Peyer's patch (tissue), 4 donors: Measurements from ENCODE around the gene WWOX. TPM values are rescaled to one million over a fixed set of nuclear protein-coding genes. Genes with fewer than 3 reads are reported as not detected.

Experiments used
- DNase-seq, 3 donors: peaks; one replicate each; pipeline ENCODE4 v3.0.0-alpha.2; 2017 to 2019
- H3K27ac ChIP-seq, 4 donors: fragments of 200-600 bp; sonication (generic); one replicate each; pipeline ENCODE4 v1.5.1; 2016 to 2019
- H3K27me3 ChIP-seq, 2 donors: fragments of 200-600 bp; sonication (generic); one replicate each; pipeline ENCODE4 v1.5.1; 2019
- H3K36me3 ChIP-seq, 3 donors: fragments of 200-600 bp; sonication (generic); one replicate each; pipeline ENCODE4 v1.5.1; 2016 to 2019
- H3K4me1 ChIP-seq, 4 donors: fragments of 200-600 bp; sonication (generic); one replicate each; pipeline ENCODE4 v1.5.1; 2016 to 2019
- H3K4me3 ChIP-seq, 4 donors: fragments of 200-600 bp; sonication (generic); 1 replicate in 3 of 4; 2 replicates in 1 of 4; pipeline ENCODE4 v1.5.1; 2016 to 2019; ENCODE audit warnings: mild to moderate bottlenecking in 1 of 4
- H3K9me3 ChIP-seq, 4 donors: fragments of 200-600 bp; sonication (generic); one replicate each; pipeline ENCODE4 v1.5.1; 2016 to 2019; ENCODE audit warnings: mild to moderate bottlenecking in 1 of 4
- POLR2A ChIP-seq, 2 donors: fragments of 450-650 bp; IDR thresholded peaks; one replicate each; pipeline ENCODE4 v1.5.1; 2017; ENCODE audit warnings: antibody characterized with exemption in 2 of 2, mild to moderate bottlenecking in 2 of 2, moderate library complexity in 2 of 2
- total RNA-seq, 4 donors: library from RNA; depleted of rRNA; stranded (reverse); fragments of >200 nt; gene quantifications; one replicate each; pipeline ENCODE4 v1.1.0, GENCODE V29; 2016
- TF ChIP-seq, protein P1 (sequence below), 6 experiments: fragments of 450-650 bp in 4 of 6; fragments of 200-600 bp in 2 of 6; sonication (generic) in 1 of 6; IDR thresholded peaks; one replicate each; pipeline ENCODE4 v1.5.1; 2017 to 2019; ENCODE audit warnings: antibody characterized with exemption in 6 of 6, mild to moderate bottlenecking in 3 of 6, moderate library complexity in 1 of 6

WWOX gene
- total RNA-seq, 4 donors from 2014 or later = 17.3 to 197 (median 57.5) TPM

DNA sequence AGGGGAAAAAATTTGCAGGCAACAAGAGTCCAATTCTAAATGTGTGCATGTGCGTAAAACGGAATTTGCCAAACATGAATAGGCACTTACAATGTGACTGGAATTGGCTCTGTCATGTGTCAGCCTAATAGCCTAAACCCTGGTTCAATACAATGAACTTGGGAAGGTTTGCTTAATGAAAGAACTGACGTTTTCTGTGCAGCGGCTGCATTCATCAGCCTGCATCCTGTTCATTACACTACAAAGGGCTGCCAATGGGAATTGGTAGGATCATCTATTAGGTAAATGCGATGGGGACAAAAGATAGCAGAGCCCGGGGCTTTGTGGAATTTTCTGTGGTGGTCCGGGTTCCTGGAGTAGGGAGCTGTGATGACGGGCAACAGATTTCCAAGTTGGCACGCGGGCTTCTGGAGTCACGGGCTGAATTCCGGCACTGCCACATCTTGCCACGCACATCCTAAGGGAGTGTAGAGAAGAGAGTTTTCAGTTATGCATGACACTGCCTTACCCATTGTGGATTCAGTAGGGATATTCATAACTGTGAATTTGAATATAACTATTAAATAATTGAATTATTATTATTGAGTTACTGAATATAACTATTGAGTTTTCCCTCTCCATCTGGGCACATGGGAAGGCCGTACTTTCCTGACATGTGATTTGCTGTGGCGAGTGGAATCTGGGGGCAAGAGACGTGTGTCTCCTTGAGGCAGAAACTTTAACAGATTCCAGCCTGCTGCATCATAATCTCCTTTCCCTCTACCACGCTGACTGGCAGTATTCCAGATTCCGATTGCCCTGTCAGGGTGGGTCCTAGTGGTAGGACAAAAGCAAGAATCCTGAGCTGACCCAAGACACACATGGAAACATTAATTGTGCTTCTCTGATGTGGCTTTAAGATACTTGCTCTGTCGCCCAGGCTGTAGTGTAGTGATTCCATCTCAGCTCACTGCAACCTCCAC lies 565.6 kb downstream of the WWOX start:
- no peak for TF ChIP-seq POLR2A (IDR thresholded peaks at IDR 0.05)
- TF ChIP-seq, protein P1, sequence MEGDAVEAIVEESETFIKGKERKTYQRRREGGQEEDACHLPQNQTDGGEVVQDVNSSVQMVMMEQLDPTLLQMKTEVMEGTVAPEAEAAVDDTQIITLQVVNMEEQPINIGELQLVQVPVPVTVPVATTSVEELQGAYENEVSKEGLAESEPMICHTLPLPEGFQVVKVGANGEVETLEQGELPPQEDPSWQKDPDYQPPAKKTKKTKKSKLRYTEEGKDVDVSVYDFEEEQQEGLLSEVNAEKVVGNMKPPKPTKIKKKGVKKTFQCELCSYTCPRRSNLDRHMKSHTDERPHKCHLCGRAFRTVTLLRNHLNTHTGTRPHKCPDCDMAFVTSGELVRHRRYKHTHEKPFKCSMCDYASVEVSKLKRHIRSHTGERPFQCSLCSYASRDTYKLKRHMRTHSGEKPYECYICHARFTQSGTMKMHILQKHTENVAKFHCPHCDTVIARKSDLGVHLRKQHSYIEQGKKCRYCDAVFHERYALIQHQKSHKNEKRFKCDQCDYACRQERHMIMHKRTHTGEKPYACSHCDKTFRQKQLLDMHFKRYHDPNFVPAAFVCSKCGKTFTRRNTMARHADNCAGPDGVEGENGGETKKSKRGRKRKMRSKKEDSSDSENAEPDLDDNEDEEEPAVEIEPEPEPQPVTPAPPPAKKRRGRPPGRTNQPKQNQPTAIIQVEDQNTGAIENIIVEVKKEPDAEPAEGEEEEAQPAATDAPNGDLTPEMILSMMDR (IDR thresholded peaks at IDR 0.05) = no peak
- H3K27me3 ChIP-seq = no peaks in the 10 kb centered on the region
- no peaks in the 10 kb centered on the region for H3K4me1 ChIP-seq
- H3K27ac ChIP-seq = no peak overlapping the region
- H3K9me3 ChIP-seq = no peaks in the 10 kb centered on the region
- no peak for DNase-seq
- H3K36me3 ChIP-seq = no peaks in the 10 kb centered on the region
- H3K4me3 ChIP-seq = no peak overlapping the region

GRCh38 chr16:78666318-78666717 lies 566.9 kb downstream of the WWOX start:
- Histone ChIP-seq H3K27ac (no peak overlapping the region), H3K4me1 (no peaks in the 10 kb centered on the region), H3K4me3 (no peak overlapping the region), H3K36me3 (no peaks in the 10 kb centered on the region), H3K27me3 (no peaks in the 10 kb centered on the region), H3K9me3 (no peaks in the 10 kb centered on the region)
- DNase-seq = no peak
- TF ChIP-seq POLR2A (IDR thresholded peaks at IDR 0.05) = no peak
- TF ChIP-seq, protein P1 (IDR thresholded peaks at IDR 0.05) = no peak

GRCh38 chr16:78667675-78668074 lies 568.2 kb downstream of the WWOX start:
- H3K4me1 ChIP-seq = no peaks in the 10 kb centered on the region
- DNase-seq = no peak
- H3K27me3 ChIP-seq = no peaks in the 10 kb centered on the region
- TF ChIP-seq, protein P1 (IDR thresholded peaks at IDR 0.05) = no peak
- no peak for TF ChIP-seq POLR2A (IDR thresholded peaks at IDR 0.05)
- H3K36me3 ChIP-seq = no peaks in the 10 kb centered on the region
- H3K4me3 ChIP-seq = no peak overlapping the region
- H3K9me3 ChIP-seq = no peaks in the 10 kb centered on the region
- H3K27ac ChIP-seq = no peak overlapping the region

DNA sequence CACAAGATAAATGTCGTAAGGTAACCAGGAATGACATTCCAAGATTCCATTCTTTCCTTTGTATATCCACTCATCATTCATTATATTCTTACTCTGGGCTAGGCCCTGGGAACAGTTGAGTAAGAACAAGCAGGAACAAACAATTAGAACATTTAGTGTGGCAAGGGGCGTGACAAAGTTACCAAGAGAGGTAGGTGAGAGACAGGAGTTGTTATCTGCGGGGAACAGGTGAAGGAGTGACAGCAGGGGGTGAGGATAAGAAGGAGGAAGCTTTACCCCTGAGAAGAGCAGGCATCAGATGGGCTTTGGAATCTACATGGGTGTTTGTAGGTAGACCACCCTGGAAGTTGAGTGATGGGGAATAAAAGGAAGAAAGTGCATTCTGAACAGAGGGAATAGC lies 568.9 kb downstream of the WWOX start:
- H3K36me3 ChIP-seq = no peaks in the 10 kb centered on the region
- H3K9me3 ChIP-seq = no peaks in the 10 kb centered on the region
- no peak for DNase-seq

DNA sequence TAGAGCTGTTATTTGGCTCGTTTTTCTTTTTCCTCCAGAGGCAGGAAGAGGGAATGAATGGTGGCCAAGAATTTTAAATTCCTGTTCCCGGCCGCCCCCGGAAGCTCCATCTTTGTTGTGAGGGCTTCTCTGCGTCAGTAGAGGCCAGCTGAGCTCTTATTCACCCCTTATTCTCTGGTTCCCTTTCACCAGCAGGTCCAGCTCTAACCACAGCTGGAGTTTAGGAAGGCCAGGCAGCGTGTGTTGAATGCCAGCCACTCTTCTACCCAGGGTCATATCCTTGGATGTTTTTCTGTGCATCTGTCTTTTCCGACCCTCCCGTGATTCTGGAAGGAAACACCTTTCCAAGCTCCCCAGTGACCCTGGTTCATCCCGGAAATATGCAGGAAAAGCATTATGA lies 570.5 kb downstream of the WWOX start:
- H3K4me3 ChIP-seq = no peak overlapping the region
- H3K27me3 ChIP-seq = no peaks in the 10 kb centered on the region
- no peak overlapping the region for H3K27ac ChIP-seq
- no peaks in the 10 kb centered on the region for H3K4me1 ChIP-seq
- H3K36me3 ChIP-seq = no peaks in the 10 kb centered on the region
- H3K9me3 ChIP-seq = no peaks in the 10 kb centered on the region
- no peak for DNase-seq
- TF ChIP-seq, protein P1 (IDR thresholded peaks at IDR 0.05) = no peak
- TF ChIP-seq POLR2A (IDR thresholded peaks at IDR 0.05) = no peak

More for the DNA sequence above, 568.9 kb downstream of the WWOX start:
- Histone ChIP-seq H3K4me3 (no peak overlapping the region), H3K27ac (no peak overlapping the region), H3K4me1 (no peaks in the 10 kb centered on the region), H3K27me3 (no peaks in the 10 kb centered on the region)
- TF ChIP-seq, protein P1 (IDR thresholded peaks at IDR 0.05) = no peak
- TF ChIP-seq POLR2A (IDR thresholded peaks at IDR 0.05) = no peak
